GM12872 (cell line): ENCODE results near the gene KCNQ1.

ENCODE experiments used
- CTCF ChIP-seq: IDR thresholded peaks from 3 replicates; pipeline ENCODE4 v1.5.1; 2011; ENCODE audit warnings: low read depth, mild to moderate bottlenecking, low read length, moderate library complexity; ENCODE audit not compliant: insufficient read depth

KCNQ1 gene

GRCh38 chr11:2718817-2719438, 274.1 kb downstream of the KCNQ1 start:
- TF ChIP-seq CTCF, result no peak

GRCh38 chr11:2719831-2720590, 275.2 kb downstream of the KCNQ1 start:
- TF ChIP-seq CTCF, result no peak

GRCh38 chr11:2721210-2721916, 276.6 kb downstream of the KCNQ1 start:
- TF ChIP-seq CTCF, result no peak

- no peak for TF ChIP-seq CTCF
Measured at GRCh38 chr11:2722955-2723354, 278.1 kb downstream of the KCNQ1 start.

GRCh38 chr11:2724104-2724503, 279.3 kb downstream of the KCNQ1 start:
- no peak for TF ChIP-seq CTCF

GRCh38 chr11:2724653-2725367, 280.0 kb downstream of the KCNQ1 start:
- TF ChIP-seq CTCF, result no peak
